Motor neuron (in vitro differentiated cells): ENCODE measurements around the gene TNFRSF18. TPM values are rescaled to one million over a fixed set of nuclear protein-coding genes. Genes with fewer than 3 reads are reported as not detected.
"Not testable (repeated sequence)": the region's sequence is repeated elsewhere in the genome, so short reads cannot be mapped to it uniquely, and the experiment has no call there.

Experiments
- ATAC-seq, 8 experiments: fragments of 200-7000 bp; cut with Tn5 transposase; replicated peaks in 6 of 8; 2 replicates each; pipeline ENCODE4 v1.8.0; 2021; ENCODE audit warnings: mild to moderate bottlenecking in 8 of 8, moderate library complexity in 8 of 8
- H3K27ac ChIP-seq, 2 donors: fragments of 250-450 bp; sonication (Bioruptor Pico); 2 replicates each; pipeline ENCODE4 v1.9.0; 2021; ENCODE audit warnings: antibody characterized with exemption in 2 of 2, mild to moderate bottlenecking in 2 of 2, moderate library complexity in 1 of 2
- H3K4me1 ChIP-seq, 2 donors: fragments of 250-450 bp; sonication (Bioruptor Pico); replicated peaks in 1 of 2; 2 replicates each; pipeline ENCODE4 v1.6.1; 2021; ENCODE audit warnings: antibody characterized with exemption in 2 of 2, mild to moderate bottlenecking in 2 of 2, moderate library complexity in 1 of 2
- H3K4me3 ChIP-seq, 5 donors: fragments of 250-450 bp; sonication (Bioruptor Pico); 2 replicates each; pipeline ENCODE4 v1.9.0; 2021; ENCODE audit warnings: antibody characterized with exemption in 5 of 5, mild to moderate bottlenecking in 5 of 5, moderate library complexity in 4 of 5
- WGBS, 10 experiments: fragments of 450-650 bp; shearing (Covaris generic); methylation state at CpG; one replicate each; pipeline ENCODE4 v1.0.0; 2022; 5-methylcytosine and 5-hydroxymethylcytosine counted together
- in situ Hi-C, 9 experiments: fragments of 400-800 bp; cut with MboI; loops; one replicate each; pipeline ENCODE4 v1.15.0; 2021; ENCODE audit warnings: low sequenced_read_pairs in 9 of 9, low pct_unique_long_range_greater_than_20kb in 2 of 9; ENCODE audit not compliant: unreplicated experiment in 9 of 9
- total RNA-seq, 8 experiments: library from RNA; unstranded; fragments of 300-600 nt; gene quantifications; 2 replicates each; pipeline versions ENCODE4 v1.2.3 to v1.2.4, GENCODE V29; 2022

TNFRSF18 gene
- total RNA-seq, 8 experiments from 2014 or later = 0.24 to 0.49 TPM; not detected in 6

- peaks cover 5 to 12% of the 10 kb centered on the region in 2 donors for H3K4me1 ChIP-seq
- peak overlapping the region; percentile 12 to 38 (median 34) for H3K4me3 ChIP-seq
- 10 to 33% methylated on average over 3 to 4 of the region's 109 CpGs; no CpG with 5 or more reads in 8 of the 10 experiments for whole genome bisulfite sequencing, 10 experiments
- no peak overlapping the region for H3K27ac ChIP-seq
- ATAC-seq = peak; percentile 69 to 79 (median 76)
- in situ Hi-C loops = no loop called here
Measured at GRCh38 chr1:1200876-1201810, 5.2 kb downstream of the TNFRSF18 start.

- peak in 2 of 8 experiments; percentile 0 to 1 for ATAC-seq
- H3K4me1 ChIP-seq = peaks cover 5 to 10% of the 10 kb centered on the region in 2 donors
- no peak overlapping the region for H3K27ac ChIP-seq
- peak overlapping the region in 3 of 5 donors; percentile 31 to 38 (median 34) for H3K4me3 ChIP-seq
- in situ Hi-C loops = no loop called here
- WGBS, 10 experiments = 31 to 83% (median 72%) methylated on average over 3 to 5 of the region's 31 CpGs; no CpG with 5 or more reads in 7 of the 10 experiments
Measured at GRCh38 chr1:1199961-1200875, 6.2 kb downstream of the TNFRSF18 start.

GRCh38 chr1:1199141-1199960, 7.0 kb downstream of the TNFRSF18 start:
- in situ Hi-C loops = no loop called here
- H3K4me1 ChIP-seq = peaks cover 5 to 10% of the 10 kb centered on the region in 2 donors
- no peak overlapping the region for H3K4me3 ChIP-seq
- no peak for ATAC-seq
- no peak overlapping the region for H3K27ac ChIP-seq
- 80 to 100% (median 83%) methylated on average over 1 to 8 of the region's 22 CpGs; no CpG with 5 or more reads in 6 of the 10 experiments for WGBS, 10 experiments

GRCh38 chr1:1198423-1199140, 7.8 kb downstream of the TNFRSF18 start:
- H3K4me3 ChIP-seq = no peak overlapping the region
- no peak overlapping the region for H3K27ac ChIP-seq
- in situ Hi-C loops = no loop called here
- H3K4me1 ChIP-seq = peaks cover 5 to 10% of the 10 kb centered on the region in 2 donors
- ATAC-seq = peak in 2 of 8 experiments; percentile 7 to 18
- WGBS, 10 experiments = 37 to 76% (median 64%) methylated on average over 5 to 6 of the region's 23 CpGs; no CpG with 5 or more reads in 6 of the 10 experiments

- H3K4me3 ChIP-seq = no peak overlapping the region
- 60 to 98% (median 85%) methylated on average over 2 to 33 of the region's 48 CpGs; no CpG with 5 or more reads in 6 of the 10 experiments for WGBS, 10 experiments
- in situ Hi-C loops = no loop called here
- no peak for ATAC-seq
- H3K4me1 ChIP-seq = peaks cover 5 to 10% of the 10 kb centered on the region in 2 donors
- H3K27ac ChIP-seq = no peak overlapping the region
Measured at GRCh38 chr1:1197551-1198422, 8.6 kb downstream of the TNFRSF18 start.

GRCh38 chr1:1197188-1197500, 9.2 kb downstream of the TNFRSF18 start:
- Histone ChIP-seq H3K27ac (no peak overlapping the region), H3K4me3 (no peak overlapping the region), H3K4me1 (peaks cover 5 to 10% of the 10 kb centered on the region in 2 donors)
- 60% methylated on average over 1 of the region's 8 CpGs; no CpG with 5 or more reads in 9 of the 10 experiments for WGBS, 10 experiments
- in situ Hi-C loops = no loop called here
- no peak for ATAC-seq

- 64 to 76% (median 70%) methylated on average over 2 to 9 of the region's 13 CpGs; no CpG with 5 or more reads in 5 of the 10 experiments for WGBS, 10 experiments
- Histone ChIP-seq H3K4me3 (no peak overlapping the region), H3K4me1 (peaks cover 5 to 10% of the 10 kb centered on the region in 2 donors), H3K27ac (no peak overlapping the region)
- no peak for ATAC-seq
- in situ Hi-C loops = no loop called here
Measured at GRCh38 chr1:1196431-1197187, 9.8 kb downstream of the TNFRSF18 start.

GRCh38 chr1:1195726-1196125, 10.7 kb downstream of the TNFRSF18 start:
- WGBS, 10 experiments = 20 to 100% (median 83%) methylated on average over 1 to 6 of the region's 6 CpGs; no CpG with 5 or more reads in 1 of the 10 experiments
- ATAC-seq, in situ Hi-C loops, H3K4me3 ChIP-seq, H3K4me1 ChIP-seq, H3K27ac ChIP-seq: not testable (repeated sequence)

GRCh38 chr1:1194723-1195122, 11.7 kb downstream of the TNFRSF18 start:
- no peak for ATAC-seq
- 67 to 89% (median 88%) methylated on average over 1 to 3 of the region's 3 CpGs; no CpG with 5 or more reads in 5 of the 10 experiments for WGBS, 10 experiments
- no peaks in the 10 kb centered on the region for H3K4me1 ChIP-seq
- no peak overlapping the region for H3K27ac ChIP-seq
- in situ Hi-C loops = no loop called here
- H3K4me3 ChIP-seq = no peak overlapping the region

- no peak for ATAC-seq
- Histone ChIP-seq H3K4me3 (no peak overlapping the region), H3K27ac (no peak overlapping the region), H3K4me1 (no peaks in the 10 kb centered on the region)
- 53 to 87% (median 81%) methylated on average over 2 to 11 of the region's 11 CpGs; no CpG with 5 or more reads in 2 of the 10 experiments for WGBS, 10 experiments
- in situ Hi-C loops = no loop called here
Measured at GRCh38 chr1:1191734-1192133, 14.7 kb downstream of the TNFRSF18 start.
